PFSK-1 (cell line): ENCODE measurements around the gene TTBK1.

Source experiments
- FOXP2 ChIP-seq: optimal IDR thresholded peaks from 2 replicates; pipeline ENCODE3; 2011; ENCODE audit warnings: borderline replicate concordance, control low read depth, inconsistent platforms; ENCODE audit not compliant: insufficient read depth; ENCODE audit errors: extremely low read length, extremely low read depth
- POLR2AphosphoS5 ChIP-seq: IDR thresholded peaks from 2 replicates; pipeline ENCODE4 v1.6.1; 2012; ENCODE audit warnings: low read depth, mild to moderate bottlenecking, control low read depth, low read length, moderate library complexity
- REST ChIP-seq, 2 experiments: IDR thresholded peaks; 2 replicates each; pipeline versions ENCODE4 v1.6.1 to v1.8.0; 2011 to 2012; ENCODE audit warnings: low read depth in 2 of 2, low read length in 2 of 2, control low read depth in 1 of 2, inconsistent platforms in 1 of 2, mild to moderate bottlenecking in 1 of 2, moderate library complexity in 1 of 2; ENCODE audit not compliant: insufficient read depth in 1 of 2
- SIN3A ChIP-seq: IDR thresholded peaks from 2 replicates; pipeline ENCODE4 v1.6.1; 2012; ENCODE audit warnings: mild to moderate bottlenecking, low read length, moderate library complexity, borderline replicate concordance; ENCODE audit not compliant: insufficient read depth
- TAF1 ChIP-seq: IDR thresholded peaks from 2 replicates; pipeline ENCODE4 v1.6.1; 2012; ENCODE audit warnings: low read length, control low read depth, borderline replicate concordance; ENCODE audit not compliant: insufficient read depth

The TTBK1 gene

GRCh38 chr6:43226192-43226851, 17.0 kb upstream of the TTBK1 start:
- TF ChIP-seq REST (IDR thresholded peaks at IDR 0.05; ENCODE audit: insufficient read depth in 1 of 2, low read depth in 2 of 2, low read length in 2 of 2) = no peak
- no peak for TF ChIP-seq TAF1
- TF ChIP-seq POLR2AphosphoS5 = no peak
- TF ChIP-seq FOXP2 = no peak
- no peak for TF ChIP-seq SIN3A

- TF ChIP-seq POLR2AphosphoS5 (peak; percentile 74), SIN3A (0 out of 2 replicates have a peak, but pooled peaks have one; percentile 28), FOXP2 (peak; percentile 78), TAF1 (0 out of 2 replicates have a peak, but pooled peaks have one; percentile 26), REST (IDR thresholded peaks at IDR 0.05; ENCODE audit: insufficient read depth in 1 of 2, low read depth in 2 of 2, low read length in 2 of 2) (0 out of 4 replicates have a peak, but pooled peaks of 1 of the 2 experiments have one; percentile 10)
These were observed 14.1 kb upstream of the TTBK1 start, which contains the start of gene DNPH1 for GRCh38 chr6:43228951-43229802. Gene DNPH1, minus strand, starts transcription at chr6:43229481. Its CDS starts 25 bp downstream, at chr6:43229456.

GRCh38 chr6:43229803-43230620, 13.3 kb upstream of the TTBK1 start:
- TF ChIP-seq REST (IDR thresholded peaks at IDR 0.05; ENCODE audit: insufficient read depth in 1 of 2, low read depth in 2 of 2, low read length in 2 of 2) = no peak
- TF ChIP-seq SIN3A = no peak
- TF ChIP-seq FOXP2 = no peak
- TF ChIP-seq TAF1 = no peak
- TF ChIP-seq POLR2AphosphoS5 = no peak

- TF ChIP-seq REST (IDR thresholded peaks at IDR 0.05; ENCODE audit: insufficient read depth in 1 of 2, low read depth in 2 of 2, low read length in 2 of 2) = no peak
- TF ChIP-seq POLR2AphosphoS5 = no peak
- no peak for TF ChIP-seq TAF1
- TF ChIP-seq FOXP2 = no peak
- TF ChIP-seq SIN3A = no peak
These were observed 12.2 kb upstream of the TTBK1 start for GRCh38 chr6:43231053-43231452.
